Measurements from ENCODE around the gene PCDHB11. TPM values are rescaled to one million over a fixed set of nuclear protein-coding genes. Genes with fewer than 3 reads are reported as not detected.
"Not testable (repeated sequence)": the region's sequence is repeated elsewhere in the genome, so short reads cannot be mapped to it uniquely, and the experiment has no call there.

The PCDHB11 gene
- total and polyA plus RNA-seq, 4 donors: 0.08 to 0.33 (median 0.16) TPM

DNA sequence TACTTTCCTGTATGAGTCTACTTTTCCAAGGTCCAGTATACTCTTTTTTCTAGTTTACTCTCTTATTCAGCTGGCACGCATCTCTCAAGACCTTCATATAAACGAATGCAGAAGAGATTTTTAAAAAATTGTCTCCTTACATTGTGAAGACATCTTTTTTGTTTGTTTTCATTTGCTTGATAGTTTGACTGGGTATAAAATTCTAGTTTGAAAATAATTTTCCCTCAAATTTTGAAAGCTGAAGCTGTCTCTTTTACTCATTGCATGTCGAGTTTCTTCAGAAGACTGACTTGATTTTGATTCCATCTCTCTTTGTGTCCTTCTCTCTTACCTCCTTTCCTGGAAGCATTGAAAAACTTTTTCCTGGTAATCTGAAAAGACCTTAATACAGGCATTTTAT is 3.1 kb upstream of the PCDHB11 start:
- H3K27me3 ChIP-seq (ENCODE audit: control insufficient read depth in 4 of 4, insufficient read depth in 4 of 4, low read length in 3 of 4): no peaks in the 10 kb centered on the region

GRCh38 chr5:141201126-141201525 is 1.7 kb downstream of the PCDHB11 start:
- H3K36me3 ChIP-seq (ENCODE audit: control insufficient read depth in 4 of 4, insufficient read depth in 3 of 4, low read depth in 1 of 4, low read length in 3 of 4); H3K9ac ChIP-seq (ENCODE audit: low read depth in 1 of 2, low read length in 2 of 2); H3K27ac ChIP-seq (ENCODE audit: low read depth in 1 of 2, low read length in 2 of 2); H3K4me1 ChIP-seq (ENCODE audit: control insufficient read depth in 4 of 4, insufficient read depth in 4 of 4, low read length in 3 of 4); H3K4me3 ChIP-seq (ENCODE audit: low read depth in 1 of 3, low read length in 3 of 3); H3K27me3 ChIP-seq (ENCODE audit: control insufficient read depth in 4 of 4, insufficient read depth in 4 of 4, low read length in 3 of 4); DNase-seq (ENCODE audit: low spot score): not testable (repeated sequence)
- WGBS: 26% methylated on average over 28 of the region's 38 CpGs
- peaks cover 18 to 38% (median 25%) of the 10 kb centered on the region in 4 donors for H3K9me3 ChIP-seq (ENCODE audit: control insufficient read depth in 4 of 4, low read length in 3 of 4)

More for the DNA sequence above, 3.1 kb upstream of the PCDHB11 start:
- TF ChIP-seq REST (IDR thresholded peaks at IDR 0.05) (no peak), RAD21 (IDR thresholded peaks at IDR 0.05) (no peak), ZBTB33 (IDR thresholded peaks at IDR 0.05) (no peak), RXRA (IDR thresholded peaks at IDR 0.05) (no peak), SP1 (IDR thresholded peaks at IDR 0.05) (no peak), FOXA1 (IDR thresholded peaks at IDR 0.05) (no peak), GABPA (IDR thresholded peaks at IDR 0.05 in 1 of 2, conservative IDR thresholded peaks at IDR 0.05 in 1 of 2) (no peak), YY1 (IDR thresholded peaks at IDR 0.05) (no peak)
- TF ChIP-seq, protein P1, sequence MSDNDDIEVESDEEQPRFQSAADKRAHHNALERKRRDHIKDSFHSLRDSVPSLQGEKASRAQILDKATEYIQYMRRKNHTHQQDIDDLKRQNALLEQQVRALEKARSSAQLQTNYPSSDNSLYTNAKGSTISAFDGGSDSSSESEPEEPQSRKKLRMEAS (IDR thresholded peaks at IDR 0.05): no peak
- TF ChIP-seq, protein P2, sequence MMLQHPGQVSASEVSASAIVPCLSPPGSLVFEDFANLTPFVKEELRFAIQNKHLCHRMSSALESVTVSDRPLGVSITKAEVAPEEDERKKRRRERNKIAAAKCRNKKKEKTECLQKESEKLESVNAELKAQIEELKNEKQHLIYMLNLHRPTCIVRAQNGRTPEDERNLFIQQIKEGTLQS (IDR thresholded peaks at IDR 0.05): no peak
- no peak for DNase-seq (ENCODE audit: low spot score)
- H3K27ac ChIP-seq (ENCODE audit: low read depth in 1 of 2, low read length in 2 of 2): no peak overlapping the region
- 33% methylated on average over 3 of the region's 3 CpGs for WGBS
- H3K9me3 ChIP-seq (ENCODE audit: control insufficient read depth in 4 of 4, low read length in 3 of 4): peaks cover 21 to 49% (median 30%) of the 10 kb centered on the region in 4 donors
- H3K4me1 ChIP-seq (ENCODE audit: control insufficient read depth in 4 of 4, insufficient read depth in 4 of 4, low read length in 3 of 4): no peaks in the 10 kb centered on the region
- H3K4me3 ChIP-seq (ENCODE audit: low read depth in 1 of 3, low read length in 3 of 3): no peak overlapping the region
- H3K9ac ChIP-seq (ENCODE audit: low read depth in 1 of 2, low read length in 2 of 2): no peak overlapping the region
- H3K36me3 ChIP-seq (ENCODE audit: control insufficient read depth in 4 of 4, insufficient read depth in 3 of 4, low read depth in 1 of 4, low read length in 3 of 4): no peaks in the 10 kb centered on the region

- 31% methylated on average over 29 of the region's 35 CpGs for WGBS
- H3K9ac ChIP-seq (ENCODE audit: low read depth in 1 of 2, low read length in 2 of 2); DNase-seq (ENCODE audit: low spot score); H3K4me1 ChIP-seq (ENCODE audit: control insufficient read depth in 4 of 4, insufficient read depth in 4 of 4, low read length in 3 of 4); H3K27ac ChIP-seq (ENCODE audit: low read depth in 1 of 2, low read length in 2 of 2); H3K36me3 ChIP-seq (ENCODE audit: control insufficient read depth in 4 of 4, insufficient read depth in 3 of 4, low read depth in 1 of 4, low read length in 3 of 4); H3K4me3 ChIP-seq (ENCODE audit: low read depth in 1 of 3, low read length in 3 of 3); H3K27me3 ChIP-seq (ENCODE audit: control insufficient read depth in 4 of 4, insufficient read depth in 4 of 4, low read length in 3 of 4): not testable (repeated sequence)
- peaks cover 16 to 32% (median 24%) of the 10 kb centered on the region in 4 donors for H3K9me3 ChIP-seq (ENCODE audit: control insufficient read depth in 4 of 4, low read length in 3 of 4)
Observed at GRCh38 chr5:141201646-141202045, 2.2 kb downstream of the PCDHB11 start.
